Skin epidermis (tissue), 12 donors: ENCODE measurements around the gene MEIS2.

Experiments
- H3K27ac ChIP-seq, 21 experiments: fragments of 200-600 bp; sonication (generic) in 11 of 21; one replicate each; pipeline ENCODE4 v1.5.0; 2020; ENCODE audit warnings: mild to moderate bottlenecking in 3 of 21, inconsistent platforms in 2 of 21, moderate library complexity in 2 of 21
- H3K4me3 ChIP-seq, 7 experiments: fragments of 200-600 bp; sonication (generic) in 2 of 7; one replicate each; pipeline ENCODE4 v1.5.0; 2020; ENCODE audit warnings: inconsistent platforms in 2 of 7, mild to moderate bottlenecking in 2 of 7, moderate library complexity in 1 of 7

MEIS2 gene

GRCh38 chr15:37100109-37100965 lies at the start of gene MEIS2:
Gene MEIS2, minus strand, starts transcription at chr15:37100549. Its CDS starts 1,083 bp downstream, at chr15:37099466.
- Histone ChIP-seq H3K4me3 (peak within 1 kb of the TSS; percentile 48 to 75 (median 57)), H3K27ac (peak within 1 kb of the TSS in 20 of 21 experiments; percentile 74 to 89 (median 84))

- H3K4me3 ChIP-seq = no peak overlapping the region
- H3K27ac ChIP-seq = no peak overlapping the region
Observed at GRCh38 chr15:37149146-37149545, 48.8 kb upstream of the MEIS2 start.

GRCh38 chr15:37148714-37149113 lies 48.4 kb upstream of the MEIS2 start:
- Histone ChIP-seq H3K4me3 (no peak overlapping the region), H3K27ac (no peak overlapping the region)

GRCh38 chr15:37143351-37143750 lies 43.0 kb upstream of the MEIS2 start:
- H3K27ac ChIP-seq = no peak overlapping the region

GRCh38 chr15:37142371-37142770 lies 42.0 kb upstream of the MEIS2 start:
- H3K4me3 ChIP-seq = no peak overlapping the region

More at GRCh38 chr15:37143351-37143750, 43.0 kb upstream of the MEIS2 start:
- no peak overlapping the region for H3K4me3 ChIP-seq

GRCh38 chr15:37140531-37141058 lies 40.2 kb upstream of the MEIS2 start:
- H3K27ac ChIP-seq = no peak overlapping the region
- H3K4me3 ChIP-seq = no peak overlapping the region

More at GRCh38 chr15:37142371-37142770, 42.0 kb upstream of the MEIS2 start:
- H3K27ac ChIP-seq = no peak overlapping the region

GRCh38 chr15:37138591-37139215 lies 38.4 kb upstream of the MEIS2 start:
- no peak overlapping the region for H3K4me3 ChIP-seq
- H3K27ac ChIP-seq = no peak overlapping the region

GRCh38 chr15:37137221-37137620 lies 36.9 kb upstream of the MEIS2 start:
- no peak overlapping the region for H3K27ac ChIP-seq
- H3K4me3 ChIP-seq = no peak overlapping the region

GRCh38 chr15:37136666-37137065 lies 36.3 kb upstream of the MEIS2 start:
- Histone ChIP-seq H3K4me3 (no peak overlapping the region), H3K27ac (no peak overlapping the region)

GRCh38 chr15:37135225-37135624 lies 34.9 kb upstream of the MEIS2 start:
- Histone ChIP-seq H3K27ac (no peak overlapping the region), H3K4me3 (no peak overlapping the region)

GRCh38 chr15:37134699-37135131 lies 34.4 kb upstream of the MEIS2 start:
- Histone ChIP-seq H3K4me3 (no peak overlapping the region), H3K27ac (no peak overlapping the region)

GRCh38 chr15:37134244-37134643 lies 33.9 kb upstream of the MEIS2 start:
- no peak overlapping the region for H3K4me3 ChIP-seq
- no peak overlapping the region for H3K27ac ChIP-seq

GRCh38 chr15:37133602-37134001 lies 33.3 kb upstream of the MEIS2 start:
- Histone ChIP-seq H3K27ac (no peak overlapping the region), H3K4me3 (no peak overlapping the region)

- H3K4me3 ChIP-seq = no peak overlapping the region
- H3K27ac ChIP-seq = no peak overlapping the region
Observed at GRCh38 chr15:37132826-37133417, 32.6 kb upstream of the MEIS2 start.

GRCh38 chr15:37131621-37132020 lies 31.3 kb upstream of the MEIS2 start:
- no peak overlapping the region for H3K27ac ChIP-seq

GRCh38 chr15:37130356-37130755 lies 30.0 kb upstream of the MEIS2 start:
- Histone ChIP-seq H3K4me3 (no peak overlapping the region), H3K27ac (no peak overlapping the region)

More at GRCh38 chr15:37131621-37132020, 31.3 kb upstream of the MEIS2 start:
- no peak overlapping the region for H3K4me3 ChIP-seq

- Histone ChIP-seq H3K27ac (no peak overlapping the region), H3K4me3 (no peak overlapping the region)
Observed at GRCh38 chr15:37125143-37125542, 24.8 kb upstream of the MEIS2 start.

GRCh38 chr15:37124331-37124730 lies 24.0 kb upstream of the MEIS2 start:
- Histone ChIP-seq H3K4me3 (no peak overlapping the region), H3K27ac (no peak overlapping the region)

- Histone ChIP-seq H3K27ac (no peak overlapping the region), H3K4me3 (no peak overlapping the region)
Observed at GRCh38 chr15:37122703-37123102, 22.4 kb upstream of the MEIS2 start.

- no peak overlapping the region for H3K27ac ChIP-seq
Observed at GRCh38 chr15:37121492-37121891, 21.1 kb upstream of the MEIS2 start.

More at GRCh38 chr15:37121492-37121891, 21.1 kb upstream of the MEIS2 start:
- H3K4me3 ChIP-seq = no peak overlapping the region
